HG02870 (cell line): Measurements from ENCODE around the gene HMBS.
A peak's percentile ranks its signal among the peaks of the same experiment; 100 is the strongest.

Source experiments
- ATAC-seq: cut with Tn5 transposase; IDR thresholded peaks from one replicate; pipeline ENCODE4 v1.9.1; 2021; ENCODE audit warnings: mild to moderate bottlenecking, moderate library complexity; ENCODE audit not compliant: unreplicated experiment

Gene HMBS

DNA sequence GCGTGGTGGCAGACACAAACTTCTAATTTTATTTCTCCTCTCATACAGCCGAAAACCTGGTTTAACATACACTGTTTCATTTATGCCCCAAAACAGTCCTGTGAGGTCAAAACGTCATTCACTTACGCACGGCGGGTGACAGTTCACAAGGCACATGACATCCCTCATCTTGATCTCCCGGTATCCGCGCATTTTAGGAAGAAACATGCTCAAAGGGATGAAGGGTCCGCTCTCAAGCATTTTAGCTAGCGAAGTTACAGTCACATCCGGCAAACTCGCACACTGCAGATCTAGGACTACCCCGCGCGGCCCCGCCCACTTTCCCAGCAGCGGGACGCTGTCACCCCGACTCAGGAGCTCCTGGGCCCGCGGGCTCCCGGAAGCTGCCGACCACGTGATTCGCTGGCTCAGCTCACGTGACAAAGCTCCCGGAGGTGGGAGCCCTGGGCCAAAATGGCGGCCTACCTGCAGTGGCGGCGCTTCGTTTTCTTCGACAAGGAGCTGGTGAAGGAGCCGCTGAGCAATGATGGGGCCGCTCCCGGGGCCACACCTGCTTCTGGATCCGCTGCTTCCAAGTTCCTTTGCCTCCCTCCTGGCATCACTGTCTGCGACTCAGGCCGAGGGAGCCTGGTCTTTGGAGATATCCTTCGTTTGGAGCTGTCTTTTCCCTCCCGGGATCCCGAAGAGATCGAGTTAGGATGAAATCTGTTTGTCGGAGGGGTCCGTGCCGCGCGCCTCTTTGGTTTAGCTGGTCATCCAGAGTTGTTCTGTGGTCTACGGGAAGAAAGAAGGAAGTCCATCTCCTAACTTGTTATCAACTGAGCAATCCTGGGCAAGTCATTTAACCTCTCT, 17.1 kb upstream of the HMBS start, which contains the start of gene VPS11:
Gene VPS11, plus strand, starts transcription at position 448 of the 852 bp plus-strand sequence. Its CDS starts 6 bp downstream, at position 454.
- peak; percentile 92 for ATAC-seq

DNA sequence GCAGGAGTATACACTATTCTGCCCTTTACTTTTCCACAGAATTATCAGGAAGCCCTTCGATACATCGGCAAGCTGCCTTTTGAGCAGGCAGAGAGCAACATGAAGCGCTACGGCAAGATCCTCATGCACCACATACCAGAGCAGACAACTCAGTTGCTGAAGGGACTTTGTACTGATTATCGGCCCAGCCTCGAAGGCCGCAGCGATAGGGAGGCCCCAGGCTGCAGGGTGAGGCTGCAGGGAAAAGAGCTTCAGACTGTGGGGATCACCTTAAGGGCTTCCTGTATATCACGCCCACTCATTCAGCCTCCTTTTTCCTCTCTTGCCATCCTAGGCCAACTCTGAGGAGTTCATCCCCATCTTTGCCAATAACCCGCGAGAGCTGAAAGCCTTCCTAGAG, 6.8 kb upstream of the HMBS start:
- ATAC-seq = no peak

DNA sequence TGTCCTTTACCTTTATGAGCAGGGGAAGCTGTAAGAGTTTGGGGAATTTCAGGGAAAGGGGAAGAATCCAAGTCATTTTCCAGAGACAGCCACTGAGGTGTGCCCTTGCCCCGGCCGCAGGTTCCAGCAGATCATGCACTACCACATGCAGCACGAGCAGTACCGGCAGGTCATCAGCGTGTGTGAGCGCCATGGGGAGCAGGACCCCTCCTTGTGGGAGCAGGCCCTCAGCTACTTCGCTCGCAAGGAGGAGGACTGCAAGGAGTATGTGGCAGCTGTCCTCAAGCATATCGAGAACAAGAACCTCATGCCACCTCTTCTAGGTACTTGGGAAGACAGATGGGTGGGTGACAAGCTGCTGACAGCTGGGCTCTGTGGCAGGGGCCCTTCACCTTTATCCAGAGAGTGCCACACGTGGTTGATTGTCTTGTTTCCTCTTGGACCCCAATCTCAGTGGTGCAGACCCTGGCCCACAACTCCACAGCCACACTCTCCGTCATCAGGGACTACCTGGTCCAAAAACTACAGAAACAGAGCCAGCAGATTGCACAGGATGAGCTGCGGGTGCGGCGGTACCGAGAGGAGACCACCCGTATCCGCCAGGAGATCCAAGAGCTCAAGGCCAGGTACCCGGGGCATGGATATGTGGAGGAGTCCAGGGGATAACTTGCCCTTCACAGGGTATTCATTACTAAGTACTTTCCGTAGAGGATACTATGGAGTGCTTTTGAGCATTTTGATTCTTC, 5.8 kb upstream of the HMBS start:
- no peak for ATAC-seq

DNA sequence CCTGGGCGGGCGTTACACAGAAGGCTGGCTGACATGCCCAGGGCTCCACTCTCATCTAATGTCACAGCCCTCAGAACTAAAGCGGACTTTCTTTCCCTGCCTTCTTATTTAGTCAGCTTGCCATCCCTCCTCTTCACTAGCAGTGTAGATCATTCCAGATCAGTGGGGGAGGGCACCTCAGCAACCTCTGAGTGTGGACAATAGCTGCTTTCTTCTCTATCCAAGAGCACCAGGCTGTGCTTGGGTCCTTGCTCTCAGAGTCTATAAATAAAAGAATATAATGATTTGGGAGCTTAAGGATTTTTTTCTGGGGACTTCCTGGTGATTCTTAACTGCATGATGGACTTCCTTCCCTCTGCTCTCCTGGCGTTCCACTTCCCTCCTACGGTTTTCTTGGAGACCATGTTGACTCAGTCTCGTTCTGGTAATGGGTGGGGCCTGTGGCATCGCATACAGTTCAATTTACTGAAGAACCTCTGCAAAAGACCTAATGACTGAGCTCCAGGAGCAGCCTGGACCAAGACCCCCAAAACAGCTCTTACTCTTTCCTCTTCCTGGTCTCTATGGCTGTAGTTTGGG, 2.9 kb upstream of the HMBS start:
- ATAC-seq = no peak

DNA sequence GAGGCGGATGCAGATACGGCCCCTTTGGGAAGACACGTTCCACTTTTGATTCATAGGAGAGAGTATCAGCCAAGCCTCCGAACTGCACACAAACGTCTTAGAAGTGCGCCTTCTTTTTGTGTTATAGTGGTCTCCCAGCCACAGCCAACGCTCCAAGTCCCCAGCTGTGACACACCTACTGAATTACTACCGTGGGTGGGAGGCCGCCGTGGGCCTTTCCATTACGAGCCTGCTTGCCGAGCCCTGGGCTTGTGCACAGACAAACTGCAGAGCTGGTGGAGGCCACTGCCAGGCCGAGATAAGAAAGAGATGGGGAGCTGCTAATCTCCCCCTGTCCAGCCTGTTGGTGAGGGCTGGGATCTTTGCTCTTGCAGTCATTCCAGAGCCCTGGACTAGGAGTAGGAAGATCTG, 761 bp downstream of the HMBS start:
- ATAC-seq = peak; percentile 8

DNA sequence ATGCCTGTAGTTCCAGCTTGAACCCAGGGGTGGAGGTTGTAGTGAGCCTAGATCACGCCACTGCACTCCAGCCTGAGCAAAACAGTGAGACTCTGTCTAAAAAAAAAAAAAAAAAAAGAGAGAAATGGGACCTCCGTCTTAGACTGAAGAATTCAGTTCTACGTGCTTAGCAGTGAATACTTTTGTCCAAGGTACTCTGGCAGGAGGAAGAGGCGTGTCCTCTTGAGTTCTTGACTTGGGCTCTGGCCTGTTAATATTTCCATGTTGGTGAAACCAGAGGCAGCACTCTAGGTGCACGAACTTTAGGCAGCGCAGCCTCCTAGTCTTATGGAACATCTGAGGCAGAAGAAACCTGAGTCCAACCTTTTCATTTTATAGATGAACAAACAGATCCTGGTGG, 2.4 kb downstream of the HMBS start:
- no peak for ATAC-seq

DNA sequence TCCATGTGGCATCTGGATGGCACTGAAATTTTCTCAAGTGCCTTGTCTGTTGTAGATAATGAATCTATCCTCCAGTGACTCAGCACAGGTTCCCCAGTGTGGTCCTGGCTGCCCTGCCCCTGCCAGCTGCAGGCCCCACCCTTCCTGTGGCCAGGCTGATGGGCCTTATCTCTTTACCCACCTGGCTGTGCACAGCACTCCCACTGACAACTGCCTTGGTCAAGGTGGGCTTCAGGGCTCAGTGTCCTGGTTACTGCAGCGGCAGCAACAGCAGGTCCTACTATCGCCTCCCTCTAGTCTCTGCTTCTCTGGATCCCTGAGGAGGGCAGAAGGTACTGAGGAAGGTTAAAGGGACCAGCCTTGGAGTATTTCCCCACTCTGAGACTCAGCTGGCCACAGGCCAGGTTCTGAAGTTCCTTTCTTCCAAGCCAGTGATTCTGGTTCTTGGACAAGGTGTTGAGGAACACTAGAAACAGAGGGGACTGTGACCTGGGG, 3.1 kb downstream of the HMBS start:
- no peak for ATAC-seq

DNA sequence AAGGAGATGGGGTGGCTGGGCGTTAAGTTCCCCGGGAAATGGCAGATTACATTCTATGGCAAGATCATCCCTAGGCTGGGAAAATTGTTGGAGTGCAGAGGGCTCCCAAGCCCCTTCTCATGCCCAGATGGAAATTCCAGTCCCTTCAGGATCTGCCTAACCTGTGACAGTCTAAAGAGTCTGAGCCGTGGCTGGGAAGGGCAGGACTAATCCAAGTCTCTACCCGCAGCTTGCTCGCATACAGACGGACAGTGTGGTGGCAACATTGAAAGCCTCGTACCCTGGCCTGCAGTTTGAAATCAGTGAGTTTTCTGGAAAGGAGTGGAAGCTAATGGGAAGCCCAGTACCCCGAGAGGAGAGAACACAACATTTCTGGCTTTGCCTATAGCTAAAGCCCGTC, 3.7 kb downstream of the HMBS start:
- ATAC-seq = no peak

DNA sequence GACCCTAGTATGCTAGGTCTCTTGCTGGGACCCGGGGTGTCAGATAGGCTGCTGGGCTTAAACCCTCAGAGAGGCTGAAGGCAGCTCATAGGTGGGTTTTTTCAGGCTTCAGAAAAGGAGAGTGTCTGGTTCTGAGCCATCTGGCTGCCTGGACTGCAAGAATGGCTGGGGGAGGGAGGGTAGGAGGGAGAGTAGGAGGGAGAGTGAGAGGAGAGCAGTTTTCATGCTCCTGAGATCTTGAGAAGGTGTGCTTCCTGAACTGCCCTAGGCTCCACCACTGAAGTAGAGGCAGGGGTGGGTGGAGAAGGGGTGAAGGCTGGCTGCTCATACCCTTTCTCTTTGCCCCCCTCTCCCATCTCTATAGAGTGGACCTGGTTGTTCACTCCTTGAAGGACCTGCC, 4.6 kb downstream of the HMBS start:
- ATAC-seq = no peak

DNA sequence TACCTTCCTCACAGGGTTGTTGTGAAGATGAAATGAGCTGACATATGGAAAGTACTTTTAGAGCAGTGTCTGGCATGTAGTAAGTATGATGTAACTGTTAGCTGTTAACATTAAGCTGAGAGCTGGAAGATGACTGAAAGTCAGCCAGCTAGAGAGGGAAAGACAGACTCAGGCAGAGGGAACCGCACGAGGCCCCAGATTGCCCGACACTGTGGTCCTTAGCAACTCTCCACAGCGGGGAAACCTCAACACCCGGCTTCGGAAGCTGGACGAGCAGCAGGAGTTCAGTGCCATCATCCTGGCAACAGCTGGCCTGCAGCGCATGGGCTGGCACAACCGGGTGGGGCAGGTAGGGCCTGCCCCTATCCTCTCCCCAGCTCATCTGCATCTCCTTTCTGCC, 6.5 kb downstream of the HMBS start:
- no peak for ATAC-seq

DNA sequence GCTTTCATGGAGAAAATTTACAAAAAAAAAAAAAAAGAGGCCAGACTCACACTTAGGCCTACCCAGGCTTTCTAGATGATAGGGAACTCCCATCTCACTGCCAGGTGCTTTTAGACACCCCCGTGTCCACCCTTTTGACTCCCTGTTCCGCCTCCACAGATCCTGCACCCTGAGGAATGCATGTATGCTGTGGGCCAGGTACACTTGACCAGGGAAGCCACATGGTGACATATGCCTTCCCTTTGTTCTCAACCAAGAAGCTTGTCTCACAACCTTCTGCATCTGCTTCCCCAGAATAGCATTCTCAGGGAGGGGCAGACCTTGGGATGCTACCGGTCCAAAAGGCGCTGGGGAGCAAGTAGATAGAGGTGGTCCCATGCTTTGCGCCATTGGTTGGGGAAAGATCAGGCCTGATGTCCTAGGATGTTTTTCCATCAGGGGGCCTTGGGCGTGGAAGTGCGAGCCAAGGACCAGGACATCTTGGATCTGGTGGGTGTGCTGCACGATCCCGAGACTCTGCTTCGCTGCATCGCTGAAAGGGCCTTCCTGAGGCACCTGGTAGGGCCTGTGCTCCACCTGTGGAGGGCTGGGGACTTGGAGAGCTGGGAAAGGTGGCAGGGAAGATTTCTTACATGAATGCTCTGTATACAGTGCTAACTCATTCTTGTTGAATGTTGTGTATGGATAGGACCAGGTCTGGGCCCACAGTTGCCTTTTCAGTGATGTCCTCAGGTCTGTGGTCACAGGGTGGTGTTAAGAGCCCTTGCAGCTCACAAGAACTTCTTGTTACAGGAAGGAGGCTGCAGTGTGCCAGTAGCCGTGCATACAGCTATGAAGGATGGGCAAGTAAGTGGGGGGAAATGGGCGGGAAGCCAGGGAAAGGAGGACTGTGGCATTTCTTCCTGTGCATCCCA, 7.5 kb downstream of the HMBS start:
- no peak for ATAC-seq

DNA sequence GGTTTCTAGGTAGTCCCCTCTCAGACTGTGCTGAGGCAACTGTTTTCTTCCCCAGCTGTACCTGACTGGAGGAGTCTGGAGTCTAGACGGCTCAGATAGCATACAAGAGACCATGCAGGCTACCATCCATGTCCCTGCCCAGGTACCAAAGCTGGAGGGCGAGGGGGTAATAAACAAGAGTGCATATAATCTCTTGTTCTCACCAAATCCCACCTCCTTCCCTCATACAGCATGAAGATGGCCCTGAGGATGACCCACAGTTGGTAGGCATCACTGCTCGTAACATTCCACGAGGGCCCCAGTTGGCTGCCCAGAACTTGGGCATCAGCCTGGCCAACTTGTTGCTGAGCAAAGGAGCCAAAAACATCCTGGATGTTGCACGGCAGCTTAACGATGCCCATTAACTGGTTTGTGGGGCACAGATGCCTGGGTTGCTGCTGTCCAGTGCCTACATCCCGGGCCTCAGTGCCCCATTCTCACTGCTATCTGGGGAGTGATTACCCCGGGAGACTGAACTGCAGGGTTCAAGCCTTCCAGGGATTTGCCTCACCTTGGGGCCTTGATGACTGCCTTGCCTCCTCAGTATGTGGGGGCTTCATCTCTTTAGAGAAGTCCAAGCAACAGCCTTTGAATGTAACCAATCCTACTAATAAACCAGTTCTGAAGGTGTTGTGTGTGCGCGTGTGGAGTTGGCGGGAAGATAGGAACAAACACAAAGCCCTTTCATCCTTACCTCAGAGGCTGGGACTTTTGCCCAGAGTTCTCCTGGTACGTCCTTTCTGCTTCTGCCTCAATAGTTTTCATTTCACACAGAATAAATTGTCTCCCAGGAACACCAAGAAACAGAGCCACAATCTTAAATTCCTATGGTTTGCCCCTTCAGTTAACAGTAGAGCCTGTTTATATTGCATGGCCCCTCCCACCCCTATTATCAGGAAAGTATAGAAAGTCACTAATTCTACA, 8.5 kb downstream of the HMBS start:
- ATAC-seq = no peak

DNA sequence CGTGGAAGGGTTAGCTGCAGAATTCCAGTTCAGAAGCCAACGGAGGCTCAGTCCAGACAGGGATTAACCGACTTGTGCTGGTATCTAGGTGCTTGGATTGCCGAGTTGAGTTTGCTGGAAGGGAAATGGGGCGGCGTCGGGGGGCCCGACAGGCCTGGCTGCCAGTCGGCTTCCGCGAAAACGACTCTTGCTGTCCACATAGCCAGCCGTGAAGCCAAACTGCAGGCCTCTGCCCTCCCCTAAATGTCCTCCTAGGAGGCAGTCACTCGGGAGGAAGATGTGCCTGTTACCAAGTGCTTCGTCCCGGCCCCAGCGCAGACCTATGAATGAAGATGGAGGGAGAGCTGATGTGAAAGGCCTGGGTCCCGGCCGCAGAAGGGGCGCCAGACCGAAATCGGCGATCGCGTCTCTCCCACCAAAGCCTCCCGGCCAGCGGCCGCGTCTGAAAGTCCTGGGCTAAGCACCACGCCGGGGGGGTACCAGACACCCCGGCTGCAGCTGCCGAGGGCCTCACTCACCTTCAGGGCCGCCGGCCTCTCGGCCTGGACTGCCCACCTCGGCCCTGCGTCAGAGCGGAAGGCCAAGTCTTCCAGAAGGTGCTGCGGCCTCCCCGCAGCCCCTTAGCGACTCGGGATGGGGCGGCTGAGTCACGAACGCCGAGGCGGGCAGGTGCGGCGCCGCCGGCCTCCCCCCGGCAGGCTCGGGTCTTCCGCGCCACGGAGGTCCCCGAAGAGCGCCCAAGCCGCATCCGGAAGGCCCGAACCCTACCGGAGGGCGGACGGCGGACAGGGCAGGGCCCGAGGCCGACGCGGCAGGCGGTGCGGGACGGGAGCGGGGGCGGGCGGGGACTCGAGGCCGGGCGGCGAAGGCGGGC, 9.5 kb downstream of the HMBS start:
- peak; percentile 5 for ATAC-seq

DNA sequence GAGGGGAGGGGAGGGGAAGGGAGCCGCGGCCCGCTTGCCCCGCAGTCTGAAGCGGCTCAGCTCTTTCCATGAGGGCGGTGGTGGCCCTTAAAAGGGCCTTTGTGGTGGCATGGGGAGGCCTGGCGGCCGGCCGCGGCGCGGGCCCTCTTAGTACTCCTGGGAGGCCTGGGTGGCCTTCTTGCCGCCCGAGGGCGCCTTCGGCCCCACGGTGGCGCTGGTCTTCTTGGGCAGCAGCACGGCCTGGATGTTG, 10.1 kb downstream of the HMBS start:
- ATAC-seq = peak; percentile 33

DNA sequence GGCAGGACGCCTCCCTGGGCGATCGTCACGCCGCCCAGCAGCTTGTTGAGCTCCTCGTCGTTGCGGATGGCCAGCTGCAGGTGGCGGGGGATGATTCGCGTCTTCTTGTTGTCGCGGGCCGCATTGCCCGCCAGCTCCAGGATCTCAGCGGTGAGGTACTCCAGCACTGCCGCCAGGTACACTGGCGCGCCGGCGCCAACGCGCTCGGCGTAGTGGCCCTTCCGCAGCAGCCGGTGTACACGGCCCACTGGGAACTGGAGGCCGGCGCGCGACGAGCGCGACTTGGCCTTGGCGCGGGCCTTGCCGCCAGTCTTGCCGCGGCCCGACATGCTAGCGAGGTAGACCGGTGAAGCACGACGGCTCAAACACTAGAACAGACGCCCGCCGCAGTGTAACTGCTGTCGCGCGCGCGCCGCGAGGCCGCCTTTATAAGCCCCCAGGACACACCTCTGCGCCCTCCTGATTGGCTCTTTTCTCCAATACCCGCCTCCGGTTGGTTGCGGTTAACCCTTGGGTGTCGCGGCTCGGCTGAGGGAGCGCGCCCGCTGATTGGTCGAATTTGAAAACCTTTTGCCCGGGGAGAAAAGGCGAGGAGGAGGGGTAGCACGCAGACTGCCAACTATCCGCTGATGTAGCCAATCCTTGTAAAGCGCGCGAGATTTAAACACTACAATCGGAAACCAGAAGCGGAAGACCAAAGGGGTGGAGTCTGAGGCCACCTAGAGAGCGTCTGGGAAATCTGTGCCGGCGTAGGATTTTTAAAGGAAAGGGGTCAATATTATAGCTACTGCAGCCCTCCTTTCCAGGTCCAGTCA, 10.6 kb downstream of the HMBS start:
- ATAC-seq = peak; percentile 80

DNA sequence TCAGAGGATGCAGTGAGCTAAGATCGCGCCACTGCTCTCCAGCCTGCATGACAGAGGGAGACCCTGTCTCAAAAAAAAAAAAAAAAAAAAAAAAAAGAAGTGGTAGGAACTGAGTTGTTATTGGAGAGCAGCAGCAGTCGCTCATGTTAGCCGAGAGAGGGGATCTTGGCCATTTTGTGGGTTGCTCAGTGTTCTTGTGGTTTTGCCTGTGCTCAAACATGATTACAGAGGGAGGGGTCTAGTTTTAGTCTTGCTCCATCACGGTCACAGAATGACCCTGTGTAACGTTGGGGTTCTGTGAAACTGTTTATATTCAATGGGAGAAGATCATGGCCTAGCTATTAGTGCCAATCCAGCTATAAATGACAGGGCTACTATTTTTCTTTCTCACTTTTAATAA, 15.0 kb downstream of the HMBS start:
- ATAC-seq = no peak

DNA sequence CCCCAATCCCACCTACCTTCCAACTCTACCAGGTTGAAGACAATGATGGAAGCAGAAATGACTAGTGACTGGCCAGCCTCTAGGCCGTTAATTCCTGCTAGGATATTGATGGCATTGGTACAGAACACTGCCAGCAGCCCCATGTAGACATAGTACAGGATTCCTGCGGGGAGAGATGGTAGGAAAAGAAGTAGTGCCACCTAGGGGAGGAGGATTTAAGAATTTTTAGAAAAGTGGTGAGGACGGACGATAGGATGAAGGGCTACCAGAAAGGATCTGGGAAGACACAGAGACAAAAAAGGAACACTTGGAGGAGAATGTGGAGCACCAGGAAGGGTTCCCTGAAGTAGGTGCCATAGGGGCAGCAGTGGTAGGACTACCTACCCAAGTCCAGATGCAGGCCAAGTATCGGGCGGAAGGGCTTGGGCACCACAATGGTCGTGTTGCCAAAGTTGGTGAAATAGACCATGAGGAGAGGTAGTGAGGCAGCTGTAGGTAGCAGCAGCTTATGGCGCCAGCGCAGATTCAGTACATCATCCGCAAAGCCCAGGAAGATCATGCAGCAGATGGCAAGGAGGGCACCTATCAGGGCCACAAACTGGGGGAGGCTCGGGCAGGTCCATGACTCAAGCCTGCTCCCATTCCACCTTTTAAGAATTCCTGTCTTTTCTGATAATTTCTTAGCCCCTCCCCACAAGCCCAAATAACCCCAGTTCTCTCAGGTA, 15.7 kb downstream of the HMBS start:
- ATAC-seq = no peak
